Activated CD8-positive, alpha-beta memory T cell treated with anti-CD3 and anti-CD28 coated beads for 1 hour (primary cell): ENCODE measurements around the gene ABCC6.

ENCODE experiments used
- DNase-seq, 2 donors: peaks; one replicate each; pipeline ENCODE4 v3.0.0-alpha.2; 2020; ENCODE audit warnings: low read depth in 1 of 2; ENCODE audit errors: extremely low read depth in 1 of 2

The ABCC6 gene

DNA sequence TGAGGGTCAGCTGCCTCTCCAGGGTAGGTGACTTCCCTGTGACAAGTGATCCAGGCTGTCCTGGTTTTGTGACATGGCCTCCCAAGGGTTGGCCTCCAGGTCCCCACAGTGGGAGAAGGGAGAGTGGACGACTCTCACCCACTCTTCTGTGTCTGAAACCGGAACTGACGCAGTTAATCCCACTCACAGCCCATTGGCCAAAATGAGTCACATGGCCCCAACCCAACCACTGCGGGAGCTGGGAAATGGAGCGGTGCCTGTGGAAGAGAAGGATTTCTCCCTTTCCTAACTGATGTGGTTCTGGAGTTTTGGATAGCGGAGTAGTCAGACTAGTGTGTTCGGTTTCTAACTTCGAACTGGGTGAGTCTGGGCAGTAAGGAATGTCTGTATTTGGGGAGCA is 79.4 kb downstream of the ABCC6 start:
- no peak for DNase-seq

GRCh38 chr16:16143038-16143763 is 80.1 kb downstream of the ABCC6 start:
- no peak for DNase-seq

DNA sequence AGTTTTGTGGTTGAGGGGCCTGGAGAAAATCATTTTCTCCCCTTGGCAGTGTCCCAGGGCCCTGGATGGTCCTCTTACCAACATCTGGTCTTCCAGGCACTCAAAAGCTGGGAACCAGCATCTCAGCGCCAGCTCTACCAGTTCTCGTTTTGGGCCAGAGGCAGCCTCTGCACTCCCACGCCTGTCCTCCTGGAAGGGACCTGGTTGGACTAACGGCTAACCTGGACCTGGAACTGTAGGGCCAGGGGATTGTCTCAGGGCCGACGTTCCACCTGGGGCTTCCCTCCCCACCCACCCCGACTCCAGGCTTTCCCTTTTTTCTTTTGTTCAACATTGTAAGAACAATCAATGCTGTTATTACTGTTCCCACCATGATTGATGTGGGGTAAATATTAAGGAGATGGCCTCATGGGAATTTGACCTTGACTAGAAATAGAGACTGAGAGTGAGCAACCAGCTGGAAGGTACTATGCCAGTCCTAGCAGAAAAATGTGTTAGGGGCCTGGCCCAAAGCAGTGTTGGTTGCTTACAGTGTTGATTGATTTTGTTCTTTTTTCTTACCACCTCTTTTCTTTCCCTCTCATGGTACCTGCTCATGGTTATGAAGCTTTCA is 81.4 kb downstream of the ABCC6 start:
- DNase-seq, result no peak

DNA sequence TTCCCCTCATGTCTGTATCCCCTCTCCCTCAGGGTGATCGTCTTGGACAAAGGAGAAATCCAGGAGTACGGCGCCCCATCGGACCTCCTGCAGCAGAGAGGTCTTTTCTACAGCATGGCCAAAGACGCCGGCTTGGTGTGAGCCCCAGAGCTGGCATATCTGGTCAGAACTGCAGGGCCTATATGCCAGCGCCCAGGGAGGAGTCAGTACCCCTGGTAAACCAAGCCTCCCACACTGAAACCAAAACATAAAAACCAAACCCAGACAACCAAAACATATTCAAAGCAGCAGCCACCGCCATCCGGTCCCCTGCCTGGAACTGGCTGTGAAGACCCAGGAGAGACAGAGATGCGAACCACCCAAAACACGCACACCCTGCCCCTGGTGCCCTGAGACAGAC is 82.2 kb downstream of the ABCC6 start:
- DNase-seq, result no peak

- no peak for DNase-seq
Measured at GRCh38 chr16:16140537-16140936, 82.8 kb downstream of the ABCC6 start.

- no peak for DNase-seq
Measured at GRCh38 chr16:16139806-16140205, 83.5 kb downstream of the ABCC6 start.

DNA sequence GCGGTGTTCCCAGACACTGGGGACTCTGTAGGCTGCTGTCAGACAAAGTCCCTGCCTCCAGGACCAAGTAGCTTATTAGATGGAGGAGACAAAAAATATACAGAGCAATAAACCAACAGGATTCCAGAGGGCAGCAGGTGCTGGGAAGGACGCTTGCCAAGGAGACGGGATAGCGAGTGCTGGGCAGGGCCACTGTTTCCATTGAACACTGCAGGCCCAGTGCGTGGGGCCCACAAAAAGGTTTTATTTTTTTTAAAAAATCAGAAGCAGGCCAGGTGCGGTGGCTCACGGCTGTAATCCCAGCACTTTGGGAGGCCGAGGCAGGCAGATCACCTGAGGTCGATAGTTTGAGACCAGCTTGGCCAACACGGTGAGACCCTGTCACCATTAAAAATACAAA is 84.2 kb downstream of the ABCC6 start:
- no peak for DNase-seq

GRCh38 chr16:16138034-16138635 is 85.2 kb downstream of the ABCC6 start:
- no peak for DNase-seq

- DNase-seq, result no peak
Measured at GRCh38 chr16:16137110-16137509, 86.2 kb downstream of the ABCC6 start.

GRCh38 chr16:16136588-16136987 is 86.7 kb downstream of the ABCC6 start:
- DNase-seq, result no peak

DNA sequence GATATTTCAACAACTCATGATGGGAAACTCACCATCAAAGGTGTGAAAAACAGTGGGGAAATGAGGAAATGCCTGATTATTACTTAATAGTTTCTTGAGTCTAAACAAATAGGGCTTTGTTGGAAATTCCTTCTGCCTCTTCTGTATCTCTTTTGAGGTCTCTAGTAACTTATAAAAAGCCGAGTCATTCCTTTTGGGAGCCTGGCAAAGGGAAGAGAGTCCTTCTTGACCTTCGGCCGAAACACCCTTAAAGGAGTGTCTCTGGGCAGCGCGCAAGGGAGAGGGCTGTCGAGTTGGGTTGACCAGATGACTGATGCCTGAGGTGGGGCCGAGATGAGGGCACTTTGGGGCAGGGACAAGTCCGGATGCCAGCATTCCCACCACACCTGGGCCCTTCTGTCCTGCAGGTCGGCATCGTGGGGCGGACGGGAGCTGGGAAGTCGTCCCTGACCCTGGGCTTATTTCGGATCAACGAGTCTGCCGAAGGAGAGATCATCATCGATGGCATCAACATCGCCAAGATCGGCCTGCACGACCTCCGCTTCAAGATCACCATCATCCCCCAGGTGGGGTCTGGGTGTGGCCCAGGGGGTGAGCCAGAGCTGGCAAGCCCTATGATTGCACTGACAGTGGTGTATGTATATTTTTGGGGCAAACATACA is 89.2 kb downstream of the ABCC6 start:
- DNase-seq, result no peak

GRCh38 chr16:16131659-16132058 is 91.6 kb downstream of the ABCC6 start:
- no peak for DNase-seq

DNA sequence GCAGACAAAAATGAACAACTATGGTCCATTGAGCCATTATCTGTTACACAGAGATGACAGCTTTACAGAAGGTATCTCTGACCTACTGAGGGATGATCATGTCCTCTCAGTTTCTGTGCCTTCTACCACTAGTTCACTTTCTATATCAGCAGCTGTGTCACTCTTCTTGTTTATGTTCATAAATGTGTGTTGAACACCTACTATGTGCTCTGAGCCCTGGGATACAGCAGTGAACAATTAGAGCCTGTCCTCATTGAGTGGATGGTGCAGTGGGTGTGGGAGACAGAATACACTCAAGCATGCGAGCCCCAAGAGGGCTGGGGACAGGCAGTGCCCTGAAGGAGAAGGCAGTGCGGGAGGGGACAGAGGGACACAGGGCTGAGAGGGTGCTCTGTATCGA is 92.1 kb downstream of the ABCC6 start:
- DNase-seq, result no peak

DNA sequence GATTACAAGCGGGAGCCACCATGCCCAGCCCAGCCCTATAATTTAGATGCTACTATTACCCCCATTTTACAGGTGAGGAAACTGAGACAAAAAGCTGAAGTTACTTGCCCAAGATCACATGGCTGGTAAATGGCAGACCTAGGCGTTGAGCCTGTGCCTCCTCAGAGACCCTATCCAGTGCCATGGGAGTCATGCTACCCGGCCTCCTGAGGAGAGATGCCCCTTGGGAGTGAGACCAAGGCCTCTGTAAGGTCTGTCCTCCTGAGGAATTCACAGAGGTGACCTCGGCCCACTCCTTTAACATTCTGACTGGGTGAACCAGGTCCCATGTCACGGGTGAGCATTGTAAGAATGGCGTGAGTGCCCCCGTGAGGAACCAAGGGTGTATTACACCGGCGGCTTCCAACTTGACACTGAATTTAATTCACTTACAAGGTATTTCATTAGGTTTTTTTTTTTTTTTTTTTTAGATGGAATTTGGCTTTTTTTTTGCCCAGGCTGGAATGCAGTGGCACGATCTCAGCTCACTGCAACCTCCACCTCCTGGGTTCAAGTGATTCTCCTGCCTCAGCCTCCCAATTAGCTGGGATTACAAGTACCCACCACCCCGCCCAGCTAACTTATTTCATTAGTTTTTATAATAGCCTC is 95.7 kb downstream of the ABCC6 start:
- peak; percentile 25 to 44 for DNase-seq

GRCh38 chr16:16126896-16127295 is 96.4 kb downstream of the ABCC6 start:
- no peak for DNase-seq

- DNase-seq, result no peak
Measured at GRCh38 chr16:16124974-16125373, 98.3 kb downstream of the ABCC6 start.

- no peak for DNase-seq
Measured at GRCh38 chr16:16124438-16124837, 98.9 kb downstream of the ABCC6 start.

GRCh38 chr16:16122264-16122663 is 101.0 kb downstream of the ABCC6 start:
- DNase-seq, result no peak

GRCh38 chr16:16121185-16121727 is 102.0 kb downstream of the ABCC6 start:
- no peak for DNase-seq

GRCh38 chr16:16120382-16121184 is 102.7 kb downstream of the ABCC6 start:
- no peak for DNase-seq
